ENCODE data around the gene MBTD1.
"Not testable (repeated sequence)": the region's sequence is repeated elsewhere in the genome, so short reads cannot be mapped to it uniquely, and the experiment has no call there.

Gene MBTD1

DNA sequence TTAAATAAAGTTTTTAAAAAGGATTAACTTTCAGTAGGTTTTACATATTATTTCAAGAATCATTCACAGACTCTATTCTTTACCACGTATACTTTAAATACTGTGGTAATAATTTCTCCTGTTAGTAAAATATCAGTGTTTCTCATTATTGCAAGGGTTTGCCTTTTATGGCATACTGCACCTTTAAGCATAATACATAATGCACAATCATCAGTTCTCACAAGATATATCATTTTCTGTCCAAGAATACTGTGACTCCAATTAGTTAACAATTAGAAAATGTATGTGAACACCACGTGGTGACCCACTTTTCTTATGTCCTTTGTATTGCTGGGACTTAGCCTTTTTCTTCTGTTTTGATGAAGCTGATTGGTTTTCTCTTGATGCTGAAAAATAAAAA lies 68.0 kb downstream of the MBTD1 start:
- no peak for DNase-seq (ENCODE audit: low read depth in 1 of 2, low spot score in 1 of 2)

GRCh38 chr17:51189628-51190027 lies 70.2 kb downstream of the MBTD1 start:
- no peak for DNase-seq (ENCODE audit: low read depth in 1 of 2, low spot score in 1 of 2)

- no peak for DNase-seq (ENCODE audit: low read depth in 1 of 2, low spot score in 1 of 2)
Observed at GRCh38 chr17:51189162-51189561, 70.7 kb downstream of the MBTD1 start.

- no peak for DNase-seq (ENCODE audit: low read depth in 1 of 2, low spot score in 1 of 2)
Observed at GRCh38 chr17:51188271-51188833, 71.5 kb downstream of the MBTD1 start.

DNA sequence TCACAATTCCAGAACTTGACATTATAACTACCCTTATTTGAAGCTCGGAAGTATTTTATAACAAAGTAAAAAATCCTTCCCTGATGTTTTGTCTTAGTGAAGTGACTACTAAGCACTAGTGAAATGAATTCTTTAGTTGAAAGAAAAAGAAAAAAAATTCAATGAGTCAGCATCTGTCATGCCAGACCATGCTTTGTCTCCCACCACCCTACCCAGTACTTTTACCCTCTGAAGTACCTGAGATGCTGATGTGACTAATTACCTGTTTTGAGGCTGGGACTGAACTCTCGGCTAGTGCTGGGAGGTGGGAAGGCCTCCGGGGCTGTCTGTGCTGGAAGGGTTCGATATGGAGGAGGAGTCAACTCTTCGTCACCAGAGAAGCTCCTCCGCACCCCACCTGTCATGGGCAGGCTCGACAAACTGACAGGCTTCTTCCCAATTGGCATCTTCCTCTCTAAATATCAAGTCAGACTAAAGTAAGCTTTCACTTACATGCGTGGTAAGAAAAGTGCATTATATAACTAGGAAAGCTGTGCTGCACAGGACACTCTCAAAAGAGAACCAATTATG lies 74.0 kb downstream of the MBTD1 start:
- no peak for DNase-seq (ENCODE audit: low read depth in 1 of 2, low spot score in 1 of 2)

DNA sequence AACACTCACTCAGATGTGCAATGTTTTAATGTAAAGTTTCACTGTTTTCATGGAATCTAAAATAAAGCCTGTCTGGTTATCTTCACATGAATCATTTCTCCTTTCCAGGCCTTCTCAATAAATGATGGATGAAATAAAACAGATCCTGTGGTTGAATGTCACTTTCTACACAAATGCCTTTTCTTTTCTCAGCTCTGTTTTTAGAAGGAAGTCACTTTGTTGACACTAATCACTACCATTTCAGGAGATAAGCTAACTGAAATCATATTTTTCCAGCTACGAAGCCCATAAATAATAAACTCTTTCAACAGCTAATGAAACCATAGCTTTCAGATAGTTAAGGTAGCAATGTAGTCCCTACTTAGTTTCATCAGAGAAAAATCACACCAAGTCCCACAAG lies 75.7 kb downstream of the MBTD1 start:
- no peak for DNase-seq (ENCODE audit: low read depth in 1 of 2, low spot score in 1 of 2)

- DNase-seq (ENCODE audit: low read depth in 1 of 2, low spot score in 1 of 2): no peak
Observed at GRCh38 chr17:51180486-51180885, 79.4 kb downstream of the MBTD1 start.

- DNase-seq (ENCODE audit: low read depth in 1 of 2, low spot score in 1 of 2): not testable (repeated sequence)
Observed at GRCh38 chr17:51172030-51172429, 87.8 kb downstream of the MBTD1 start.

DNA sequence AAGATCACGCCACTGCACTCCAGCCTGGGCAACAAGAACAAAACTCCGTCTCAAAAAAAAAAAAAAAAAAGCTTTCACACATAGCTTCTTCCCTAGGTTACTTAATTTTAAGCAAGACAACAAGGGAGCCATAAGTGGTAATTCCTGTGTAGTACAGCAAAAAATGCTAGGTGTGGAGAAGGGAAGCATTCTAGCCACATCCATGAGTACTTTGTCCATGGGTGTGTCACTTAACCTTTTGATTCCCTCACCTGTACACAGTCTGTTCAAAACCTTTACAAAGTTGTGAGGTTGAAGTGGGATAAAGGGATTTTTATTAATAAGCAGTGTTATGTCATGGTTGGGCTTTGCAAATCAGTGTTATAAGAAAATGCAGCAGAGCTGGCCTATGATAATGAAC lies 89.1 kb downstream of the MBTD1 start:
- no peak for DNase-seq (ENCODE audit: low read depth in 1 of 2, low spot score in 1 of 2)

- DNase-seq (ENCODE audit: low read depth in 1 of 2, low spot score in 1 of 2): no peak
Observed at GRCh38 chr17:51169340-51169739, 90.5 kb downstream of the MBTD1 start.

GRCh38 chr17:51166987-51167931 lies 92.6 kb downstream of the MBTD1 start:
- DNase-seq (ENCODE audit: low read depth in 1 of 2, low spot score in 1 of 2): peak; percentile 17 to 50

DNA sequence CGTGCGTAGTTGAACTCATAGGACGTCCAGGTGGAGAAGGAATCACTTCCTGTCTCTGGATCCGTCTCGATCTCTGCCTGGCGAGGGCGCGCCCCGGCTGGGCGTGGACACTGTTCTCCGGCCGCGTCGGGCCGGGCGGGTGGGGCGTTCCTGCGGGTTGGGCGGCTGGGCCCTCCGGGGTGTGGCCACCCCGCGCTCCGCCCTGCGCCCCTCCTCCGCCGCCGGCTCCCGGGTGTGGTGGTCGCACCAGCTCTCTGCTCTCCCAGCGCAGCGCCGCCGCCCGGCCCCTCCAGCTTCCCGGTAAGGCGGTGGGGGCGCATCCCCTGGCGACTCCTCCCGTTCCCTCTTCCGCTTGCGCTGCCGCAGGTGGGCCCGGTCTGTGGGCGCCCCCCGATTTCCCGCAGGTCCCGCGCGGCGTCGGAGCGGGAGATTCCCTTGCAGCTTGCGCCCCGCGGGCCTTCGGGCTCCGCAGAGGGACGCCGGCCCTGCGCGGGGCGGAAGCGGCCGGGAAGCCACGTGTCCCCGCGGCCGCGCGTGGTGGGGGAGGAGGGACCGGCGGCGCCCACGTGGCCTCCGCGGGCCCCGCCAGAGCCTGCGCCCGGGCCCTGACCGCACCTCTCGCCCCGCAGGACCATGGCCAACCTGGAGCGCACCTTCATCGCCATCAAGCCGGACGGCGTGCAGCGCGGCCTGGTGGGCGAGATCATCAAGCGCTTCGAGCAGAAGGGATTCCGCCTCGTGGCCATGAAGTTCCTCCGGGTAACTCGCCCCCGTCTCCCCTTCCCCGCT lies 93.5 kb downstream of the MBTD1 start, which contains the start of gene NME2:
NME2 (plus strand) TSS at position 214 of the 789 bp plus-strand sequence; CDS start at position 634, 420 bp downstream.
- peak; percentile 26 to 60 for DNase-seq (ENCODE audit: low read depth in 1 of 2, low spot score in 1 of 2)

GRCh38 chr17:51165680-51166197 lies 94.1 kb downstream of the MBTD1 start:
- peak in 1 of 2 donors; percentile 2 for DNase-seq (ENCODE audit: low read depth in 1 of 2, low spot score in 1 of 2)

- no peak for DNase-seq (ENCODE audit: low read depth in 1 of 2, low spot score in 1 of 2)
Observed at GRCh38 chr17:51164911-51165679, 94.8 kb downstream of the MBTD1 start.

GRCh38 chr17:51161541-51161940 lies 98.3 kb downstream of the MBTD1 start:
- no peak for DNase-seq (ENCODE audit: low read depth in 1 of 2, low spot score in 1 of 2)

GRCh38 chr17:51159604-51160003 lies 100.2 kb downstream of the MBTD1 start:
- DNase-seq (ENCODE audit: low read depth in 1 of 2, low spot score in 1 of 2): no peak

DNA sequence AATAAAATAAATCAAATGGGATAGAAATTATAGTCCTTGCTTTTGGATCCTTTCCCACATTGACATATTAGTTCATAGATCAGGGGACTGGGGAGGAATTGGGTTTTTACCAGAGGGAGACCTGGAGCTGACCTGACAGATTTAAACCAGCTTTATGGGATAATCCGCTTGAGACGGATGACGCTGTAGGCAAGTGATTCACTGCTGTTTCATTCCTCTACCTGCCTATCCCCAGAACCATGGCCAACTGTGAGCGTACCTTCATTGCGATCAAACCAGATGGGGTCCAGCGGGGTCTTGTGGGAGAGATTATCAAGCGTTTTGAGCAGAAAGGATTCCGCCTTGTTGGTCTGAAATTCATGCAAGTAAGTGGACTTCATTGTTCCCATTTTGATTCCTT lies 104.4 kb downstream of the MBTD1 start:
- no peak for DNase-seq (ENCODE audit: low read depth in 1 of 2, low spot score in 1 of 2)

DNA sequence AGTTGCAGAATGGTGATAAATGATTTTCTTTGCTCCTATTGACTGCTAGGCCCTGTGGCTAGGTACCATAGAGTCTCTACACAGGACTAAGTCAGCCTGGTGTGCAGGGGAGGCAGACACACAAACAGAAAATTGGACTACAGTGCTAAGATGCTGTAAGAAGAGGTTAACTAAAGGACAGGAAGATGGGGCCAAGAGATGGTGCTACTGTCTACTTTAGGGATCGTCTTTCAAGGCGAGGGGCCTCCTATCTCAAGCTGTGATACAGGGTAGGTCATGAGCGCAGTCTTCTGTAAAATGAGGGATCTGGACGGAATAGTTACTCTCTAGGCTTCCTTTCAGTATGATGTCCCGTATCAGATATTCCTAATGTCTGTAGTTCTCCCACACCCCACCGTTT lies 105.7 kb downstream of the MBTD1 start:
- DNase-seq (ENCODE audit: low read depth in 1 of 2, low spot score in 1 of 2): no peak

DNA sequence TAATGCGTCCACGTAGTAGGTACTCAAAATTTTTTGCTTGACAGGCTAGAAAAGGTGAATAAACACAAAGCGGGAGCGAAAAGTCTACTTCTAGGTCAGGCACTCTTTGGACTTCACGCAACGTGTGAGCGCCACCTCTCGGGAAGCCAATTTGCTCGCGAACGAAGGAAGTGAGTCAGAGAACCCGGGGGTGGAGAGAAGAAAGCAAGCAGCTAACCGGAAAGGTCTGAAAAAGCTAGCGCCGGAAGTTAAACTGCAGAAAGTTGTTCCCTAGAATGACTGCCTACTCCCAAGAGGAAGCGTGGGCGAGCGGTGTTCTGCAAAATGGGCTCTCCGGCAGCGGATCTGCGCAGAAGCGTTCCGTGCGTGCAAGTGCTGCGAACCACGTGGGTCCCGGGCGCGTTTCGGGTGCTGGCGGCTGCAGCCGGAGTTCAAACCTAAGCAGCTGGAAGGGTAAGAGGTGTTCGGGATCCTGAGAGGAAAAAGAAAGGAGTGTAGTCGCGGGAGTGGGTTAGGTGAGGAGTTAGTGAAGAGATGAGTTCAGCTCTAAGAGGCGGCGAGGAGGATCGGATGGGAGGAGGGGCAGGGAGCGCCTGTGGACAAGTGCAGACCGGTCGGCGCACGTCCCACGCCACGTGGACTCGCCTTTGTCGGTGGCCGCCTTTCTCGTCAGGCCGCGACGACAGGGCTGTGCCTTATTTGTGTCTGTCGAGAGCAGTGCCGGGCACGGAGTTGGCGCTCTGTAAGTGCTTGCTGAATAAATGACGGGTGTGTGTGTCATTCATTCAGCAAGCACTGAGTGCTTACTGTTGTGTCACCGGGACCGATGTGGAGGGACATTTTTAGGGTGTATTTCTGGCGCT lies 106.4 kb downstream of the MBTD1 start, which contains the start of gene NME1:
NME1 (plus strand) TSS at position 350 of the 863 bp plus-strand sequence. CDS start 2,096 bp downstream, outside the sequence.
- peak; percentile 94 to 98 for DNase-seq (ENCODE audit: low read depth in 1 of 2, low spot score in 1 of 2)

Measured in activated T-helper 1 cell treated with anti-CD3 and anti-CD28 coated beads, Interleukin-2, amount 50 U/mL, for 16 hours (primary cell).